Neuronal stem cell (in vitro differentiated cells): Measurements from ENCODE around the gene TMEM132C. TPM values are rescaled to one million over a fixed set of nuclear protein-coding genes. Genes with fewer than 3 reads are reported as not detected.

Experiments
- DNase-seq: peaks from one replicate; pipeline ENCODE4 v3.0.0-alpha.2; 2013; ENCODE audit warnings: low spot score
- H2AFZ ChIP-seq: one replicate; pipeline ENCODE4 v1.6.1; 2013; ENCODE audit warnings: mild to moderate bottlenecking, low read length, inconsistent platforms
- H2AK5ac ChIP-seq: 2 replicates; pipeline ENCODE4 v1.6.1; 2013; ENCODE audit warnings: low read depth, mild to moderate bottlenecking, inconsistent platforms, low read length, moderate library complexity, mixed read lengths
- H2BK120ac ChIP-seq: 2 replicates; pipeline ENCODE4 v1.6.1; 2013; ENCODE audit warnings: low read depth, mild to moderate bottlenecking, inconsistent platforms, low read length, moderate library complexity, mixed read lengths
- H2BK12ac ChIP-seq: one replicate; pipeline ENCODE4 v1.6.1; 2013; ENCODE audit warnings: low read length, inconsistent platforms
- H2BK15ac ChIP-seq: 2 replicates; pipeline ENCODE4 v1.6.1; 2013; ENCODE audit warnings: mild to moderate bottlenecking, low read length, inconsistent platforms, mixed read lengths
- H2BK5ac ChIP-seq: one replicate; pipeline ENCODE4 v1.6.1; 2013; ENCODE audit warnings: inconsistent platforms, mild to moderate bottlenecking, low read length, moderate library complexity
- H3K14ac ChIP-seq: one replicate; pipeline ENCODE4 v1.6.1; 2013; ENCODE audit warnings: low read length, inconsistent platforms
- H3K18ac ChIP-seq: 2 replicates; pipeline ENCODE4 v1.6.1; 2013; ENCODE audit warnings: low read length, inconsistent platforms
- H3K23ac ChIP-seq: 2 replicates; pipeline ENCODE4 v1.6.1; 2013; ENCODE audit warnings: low read depth, mild to moderate bottlenecking, mixed read lengths, low read length, inconsistent platforms; ENCODE audit not compliant: poor library complexity
- H3K27ac ChIP-seq: replicated peaks from 3 replicates; pipeline ENCODE4 v1.5.1; 2013; ENCODE audit warnings: low read length, inconsistent platforms
- H3K27me3 ChIP-seq, 3 experiments: 2 replicates each; pipeline ENCODE4 v1.6.1; 2013; ENCODE audit warnings: low read length in 3 of 3, mild to moderate bottlenecking in 2 of 3, inconsistent platforms in 1 of 3, low read depth in 1 of 3, mixed read lengths in 1 of 3, moderate library complexity in 1 of 3; ENCODE audit not compliant: control insufficient read depth in 3 of 3, insufficient read depth in 3 of 3
- H3K36me3 ChIP-seq, 2 donors: replicated peaks in 1 of 2; 2 replicates each; pipeline ENCODE4 v1.6.1; 2013; ENCODE audit warnings: low read length in 2 of 2; ENCODE audit not compliant: control insufficient read depth in 2 of 2, insufficient read depth in 2 of 2
- H3K4ac ChIP-seq: 2 replicates; pipeline ENCODE4 v1.6.1; 2013; ENCODE audit warnings: inconsistent platforms, mild to moderate bottlenecking, low read length, moderate library complexity
- H3K4me1 ChIP-seq, 2 donors: 1 replicate in 1 of 2; 2 replicates in 1 of 2; pipeline ENCODE4 v1.6.1; 2013; ENCODE audit warnings: low read length in 2 of 2, low read depth in 1 of 2; ENCODE audit not compliant: control insufficient read depth in 2 of 2, insufficient read depth in 1 of 2
- H3K4me2 ChIP-seq: one replicate; pipeline ENCODE4 v1.6.1; 2013; ENCODE audit warnings: mild to moderate bottlenecking, low read length, inconsistent platforms; ENCODE audit not compliant: insufficient read depth, poor library complexity, severe bottlenecking
- H3K4me3 ChIP-seq, 2 donors: 2 replicates each; pipeline ENCODE4 v1.5.1; 2013; ENCODE audit warnings: low read length in 2 of 2, mild to moderate bottlenecking in 2 of 2, inconsistent platforms in 1 of 2, moderate library complexity in 1 of 2
- H3K79me1 ChIP-seq: one replicate; pipeline ENCODE4 v1.6.1; 2013; ENCODE audit warnings: low read depth, mild to moderate bottlenecking, inconsistent platforms, low read length, moderate library complexity
- H3K9ac ChIP-seq: one replicate; pipeline ENCODE4 v1.6.1; 2013; ENCODE audit warnings: mild to moderate bottlenecking, low read depth, low read length, inconsistent platforms; ENCODE audit not compliant: poor library complexity
- H3K9me3 ChIP-seq, 2 donors: replicated peaks in 1 of 2; 2 replicates each; pipeline versions ENCODE3 to v1.6.1; 2013; ENCODE audit warnings: low read length in 2 of 2, mild to moderate bottlenecking in 2 of 2, inconsistent platforms in 1 of 2, low read depth in 1 of 2, mixed read lengths in 1 of 2, moderate library complexity in 1 of 2; ENCODE audit not compliant: control insufficient read depth in 2 of 2, insufficient read depth in 1 of 2
- H4K8ac ChIP-seq: one replicate; pipeline ENCODE4 v1.6.1; 2013; ENCODE audit warnings: low read depth, mild to moderate bottlenecking, inconsistent platforms, low read length, moderate library complexity
- H4K91ac ChIP-seq: one replicate; pipeline ENCODE4 v1.6.1; 2013; ENCODE audit warnings: low read length, low read depth, mild to moderate bottlenecking, inconsistent platforms; ENCODE audit not compliant: poor library complexity
- WGBS, 2 donors: extraction: QIAGEN DNeasy Blood & Tissue Kit; methylation state at CpG; one replicate each; pipeline ENCODE4 v1.1.7; 2013; ENCODE audit warnings: missing lambda C conversion rate in 2 of 2, mixed read lengths in 1 of 2; ENCODE audit not compliant: insufficient read length in 2 of 2, insufficient replicate concordance in 1 of 2; ENCODE audit errors: extremely low coverage in 2 of 2; 5-methylcytosine and 5-hydroxymethylcytosine counted together
- polyA plus RNA-seq, 2 experiments: library from polyadenylated mRNA; stranded (reverse); fragments of 200-250 nt; gene quantifications; one replicate each; pipeline ENCODE4 v1.2.3, GENCODE V29; 2013

Gene TMEM132C
- 0.11 TPM for polyA plus RNA-seq (2013, experiment 1 of 2)
- polyA plus RNA-seq (2013, experiment 2 of 2): 0.12 TPM

GRCh38 chr12:128267131-128267622 is at the start of gene TMEM132C:
Gene TMEM132C (plus strand): TSS chr12:128267170. CDS start chr12:128267403, 233 bp downstream.
- Histone ChIP-seq H2BK15ac (peak within 1 kb of the TSS; percentile 38), H2BK5ac (no peak within 1 kb of the TSS), H3K27me3 (peaks cover 0 to 54% (median 19%) of the 10 kb centered on the region in 3 experiments), H3K4me2 (peak within 1 kb of the TSS; percentile 77), H3K23ac (peak within 1 kb of the TSS; percentile 50), H3K27ac (no peak within 1 kb of the TSS), H2BK120ac (no peak within 1 kb of the TSS), H3K9me3 (peaks cover 2 to 8% of the 10 kb centered on the region in 2 donors), H3K4me1 (peaks cover 10 to 15% of the 10 kb centered on the region in 2 donors), H3K36me3 (no peaks in the 10 kb centered on the region), H3K9ac (no peak within 1 kb of the TSS), H2BK12ac (no peak within 1 kb of the TSS), H2AK5ac (no peak within 1 kb of the TSS), H2AFZ (peak within 1 kb of the TSS; percentile 93), H3K18ac (peak within 1 kb of the TSS; percentile 52), H3K4ac (no peak within 1 kb of the TSS), H4K91ac (no peak within 1 kb of the TSS), H3K4me3 (peak within 1 kb of the TSS; percentile 75 to 97), H3K14ac (peak within 1 kb of the TSS; percentile 91), H4K8ac (no peak within 1 kb of the TSS), H3K79me1 (no peaks in the 10 kb centered on the region)
- DNase-seq: no peak
- no CpG with 5 or more reads among the region's 73 CpGs for WGBS, 2 donors

- Histone ChIP-seq H3K9me3 (no peaks in the 10 kb centered on the region), H3K18ac (no peak overlapping the region), H3K27ac (no peak overlapping the region), H3K4me2 (no peak overlapping the region), H2AFZ (no peak overlapping the region), H3K4me3 (no peak overlapping the region), H3K4ac (no peak overlapping the region), H2BK15ac (no peak overlapping the region), H3K4me1 (no peaks in the 10 kb centered on the region), H3K9ac (no peak overlapping the region), H2AK5ac (no peak overlapping the region), H3K27me3 (no peaks in the 10 kb centered on the region), H3K23ac (no peak overlapping the region), H2BK120ac (no peak overlapping the region), H2BK5ac (no peak overlapping the region), H4K8ac (no peak overlapping the region), H2BK12ac (no peak overlapping the region), H3K36me3 (no peaks in the 10 kb centered on the region), H4K91ac (no peak overlapping the region), H3K79me1 (no peaks in the 10 kb centered on the region), H3K14ac (no peak overlapping the region)
- no CpG with 5 or more reads among the region's 7 CpGs for WGBS, 2 donors
- DNase-seq: no peak
These were observed 42.7 kb upstream of the TMEM132C start for GRCh38 chr12:128224226-128224625.

- no peak overlapping the region for H3K4ac ChIP-seq
- no peak overlapping the region for H4K8ac ChIP-seq
- DNase-seq: no peak
- no peaks in the 10 kb centered on the region for H3K79me1 ChIP-seq
- no peaks in the 10 kb centered on the region for H3K4me1 ChIP-seq
- H3K9me3 ChIP-seq: no peaks in the 10 kb centered on the region
- no peak overlapping the region for H2BK12ac ChIP-seq
- H3K4me2 ChIP-seq: no peak overlapping the region
- no peak overlapping the region for H3K27ac ChIP-seq
- WGBS, 2 donors: no CpG with 5 or more reads among the region's 6 CpGs
- H3K9ac ChIP-seq: no peak overlapping the region
- no peak overlapping the region for H3K4me3 ChIP-seq
- no peak overlapping the region for H2AK5ac ChIP-seq
- no peak overlapping the region for H2BK15ac ChIP-seq
- H2BK120ac ChIP-seq: no peak overlapping the region
- no peak overlapping the region for H3K14ac ChIP-seq
- H3K23ac ChIP-seq: no peak overlapping the region
- no peak overlapping the region for H2AFZ ChIP-seq
- peaks cover 0 to 1% of the 10 kb centered on the region in 2 donors for H3K36me3 ChIP-seq
- no peak overlapping the region for H2BK5ac ChIP-seq
- H3K27me3 ChIP-seq: no peaks in the 10 kb centered on the region
- H4K91ac ChIP-seq: no peak overlapping the region
- no peak overlapping the region for H3K18ac ChIP-seq
These were observed 38.4 kb upstream of the TMEM132C start for GRCh38 chr12:128228581-128228980.

GRCh38 chr12:128235635-128236417 is 31.1 kb upstream of the TMEM132C start:
- Histone ChIP-seq H3K79me1 (no peaks in the 10 kb centered on the region), H3K18ac (no peak overlapping the region), H3K4me1 (no peaks in the 10 kb centered on the region), H2BK120ac (no peak overlapping the region), H3K14ac (no peak overlapping the region), H3K4me3 (no peak overlapping the region), H3K23ac (no peak overlapping the region), H2BK15ac (no peak overlapping the region), H3K36me3 (peaks cover 0 to 1% of the 10 kb centered on the region in 2 donors), H3K27ac (no peak overlapping the region), H2BK12ac (no peak overlapping the region), H4K91ac (no peak overlapping the region), H4K8ac (no peak overlapping the region), H3K27me3 (no peaks in the 10 kb centered on the region), H2AFZ (no peak overlapping the region), H3K4ac (no peak overlapping the region), H3K4me2 (no peak overlapping the region), H2AK5ac (no peak overlapping the region), H3K9me3 (no peaks in the 10 kb centered on the region), H2BK5ac (no peak overlapping the region), H3K9ac (no peak overlapping the region)
- no peak for DNase-seq
- WGBS, 2 donors: no CpG with 5 or more reads among the region's 6 CpGs
